HG03432 (cell line): Measurements from ENCODE around the gene HOXD8.
A peak's percentile ranks its signal among the peaks of the same experiment; 100 is the strongest.

Experiments
- ATAC-seq: cut with Tn5 transposase; IDR thresholded peaks from one replicate; pipeline ENCODE4 v1.9.1; 2021; ENCODE audit warnings: mild to moderate bottlenecking, moderate library complexity; ENCODE audit not compliant: unreplicated experiment

Gene HOXD8

GRCh38 chr2:176090862-176091261 lies 38.6 kb upstream of the HOXD8 start:
- no peak for ATAC-seq

- no peak for ATAC-seq
Measured at GRCh38 chr2:176091329-176092258, 37.9 kb upstream of the HOXD8 start.

GRCh38 chr2:176092270-176093144 lies 37.0 kb upstream of the HOXD8 start, which contains the start of gene HOXD13:
Gene HOXD13, plus strand, starts transcription at chr2:176092721. Its CDS starts 170 bp downstream, at chr2:176092891.
- no peak for ATAC-seq

GRCh38 chr2:176093145-176093897 lies 36.2 kb upstream of the HOXD8 start:
- ATAC-seq, result no peak

- no peak for ATAC-seq
Measured at GRCh38 chr2:176093898-176094249, 35.6 kb upstream of the HOXD8 start.

- ATAC-seq, result no peak
Measured at GRCh38 chr2:176094349-176094748, 35.2 kb upstream of the HOXD8 start.

GRCh38 chr2:176095421-176095820 lies 34.1 kb upstream of the HOXD8 start:
- ATAC-seq, result no peak

GRCh38 chr2:176096243-176096985 lies 33.1 kb upstream of the HOXD8 start:
- ATAC-seq, result no peak

GRCh38 chr2:176096986-176097819 lies 32.3 kb upstream of the HOXD8 start:
- peak; percentile 95 for ATAC-seq

GRCh38 chr2:176097820-176098365 lies 31.6 kb upstream of the HOXD8 start:
- ATAC-seq, result no peak

GRCh38 chr2:176098366-176099158 lies 30.9 kb upstream of the HOXD8 start:
- ATAC-seq, result no peak

- ATAC-seq, result no peak
Measured at GRCh38 chr2:176099159-176099727, 30.3 kb upstream of the HOXD8 start.

- no peak for ATAC-seq
Measured at GRCh38 chr2:176099728-176100546, 29.6 kb upstream of the HOXD8 start, which contains the start of gene HOXD12. Gene HOXD12, plus strand, starts transcription at chr2:176099795. Its CDS starts 7 bp downstream, at chr2:176099802.

- no peak for ATAC-seq
Measured at GRCh38 chr2:176100547-176101140, 28.9 kb upstream of the HOXD8 start.

- no peak for ATAC-seq
Measured at GRCh38 chr2:176101216-176101830, 28.2 kb upstream of the HOXD8 start.

GRCh38 chr2:176101842-176102241 lies 27.7 kb upstream of the HOXD8 start:
- no peak for ATAC-seq
